ENCODE measurements around the gene ASB6.
A peak's percentile ranks its signal among the peaks of the same experiment; 100 is the strongest.

ASB6 gene, protein sequence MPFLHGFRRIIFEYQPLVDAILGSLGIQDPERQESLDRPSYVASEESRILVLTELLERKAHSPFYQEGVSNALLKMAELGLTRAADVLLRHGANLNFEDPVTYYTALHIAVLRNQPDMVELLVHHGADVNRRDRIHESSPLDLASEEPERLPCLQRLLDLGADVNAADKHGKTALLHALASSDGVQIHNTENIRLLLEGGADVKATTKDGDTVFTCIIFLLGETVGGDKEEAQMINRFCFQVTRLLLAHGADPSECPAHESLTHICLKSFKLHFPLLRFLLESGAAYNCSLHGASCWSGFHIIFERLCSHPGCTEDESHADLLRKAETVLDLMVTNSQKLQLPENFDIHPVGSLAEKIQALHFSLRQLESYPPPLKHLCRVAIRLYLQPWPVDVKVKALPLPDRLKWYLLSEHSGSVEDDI

DNA sequence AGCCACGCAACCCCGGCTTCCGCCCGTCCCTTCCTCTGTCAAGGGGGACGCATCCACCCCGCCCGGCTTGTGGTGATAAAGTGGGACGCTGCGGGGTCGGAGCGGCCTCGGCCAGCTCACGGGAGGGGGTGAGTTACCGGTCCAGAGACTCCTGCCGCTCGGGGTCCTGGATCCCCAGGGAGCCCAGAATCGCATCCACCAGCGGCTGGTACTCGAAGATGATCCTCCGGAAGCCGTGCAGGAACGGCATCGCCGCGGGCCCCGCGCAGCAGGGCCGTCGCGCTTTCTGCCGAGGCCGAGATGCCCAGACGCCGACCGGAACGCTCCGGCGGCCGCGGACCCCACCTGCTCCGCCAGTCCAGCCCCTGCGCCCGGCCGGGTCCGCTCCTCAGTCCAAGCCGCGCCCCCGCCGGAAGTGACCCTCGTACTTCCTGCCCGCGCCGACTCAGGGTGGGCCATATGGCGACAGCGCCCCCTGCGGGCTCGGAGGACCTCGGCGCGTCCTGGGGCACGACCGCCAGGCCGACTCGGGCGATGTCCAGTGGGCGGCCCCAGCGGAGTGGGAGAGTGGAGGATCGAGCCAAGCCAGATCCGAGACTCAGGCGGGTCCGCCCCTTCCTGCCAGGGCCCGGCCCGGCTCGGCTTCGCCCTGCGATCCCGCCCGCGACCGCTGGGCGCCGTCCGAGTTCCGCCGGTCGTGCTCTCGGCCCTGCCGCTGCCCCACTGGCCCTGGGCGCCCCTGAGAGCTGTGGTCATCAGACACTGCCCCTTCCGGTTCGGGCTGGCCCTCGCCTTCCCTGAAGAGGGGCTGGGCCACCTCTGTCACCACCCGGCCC is at the start of gene ASB6:
TSS of gene ASB6 (minus strand) at position 402 of the 836 bp plus-strand sequence. CDS start at position 250, 152 bp downstream.
- peak; percentile 96 for DNase-seq

DNA sequence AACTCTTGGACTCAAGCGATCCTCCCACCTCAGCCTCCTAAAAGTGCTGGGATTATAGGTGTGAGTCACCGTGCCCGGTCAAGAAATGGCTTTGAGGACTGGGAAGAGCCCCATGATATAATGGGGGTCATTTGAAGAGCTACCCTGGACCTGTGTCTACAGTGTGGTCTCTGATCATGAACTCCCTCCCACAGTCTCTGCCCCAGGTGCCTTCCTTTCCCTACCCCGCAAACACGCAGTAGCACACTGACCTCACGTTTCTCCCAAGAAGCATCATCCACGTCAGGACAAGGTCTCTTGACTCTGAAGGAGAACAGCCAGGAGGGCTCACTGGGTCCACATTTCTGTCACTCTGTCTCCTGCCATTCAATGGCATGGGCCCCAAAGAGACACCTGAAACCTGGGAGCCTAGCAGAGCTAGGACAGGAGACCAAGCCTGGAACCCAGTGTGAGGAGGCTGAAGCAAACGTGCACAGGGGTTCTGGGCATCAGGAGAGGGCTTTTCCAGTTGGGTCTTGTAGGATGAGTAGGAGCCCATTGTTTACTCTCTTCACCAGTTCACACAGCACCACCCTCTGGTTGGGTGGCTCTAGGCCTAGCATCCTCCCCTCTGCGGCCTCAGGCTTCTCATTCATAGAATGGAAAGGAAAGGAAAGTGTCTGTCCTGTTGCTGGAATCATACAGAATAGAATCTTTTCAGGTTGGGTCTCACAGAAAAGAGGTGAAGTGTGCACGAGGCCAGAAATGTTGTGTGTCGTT is 46.5 kb upstream of the ASB6 start:
- no peak for DNase-seq

DNA sequence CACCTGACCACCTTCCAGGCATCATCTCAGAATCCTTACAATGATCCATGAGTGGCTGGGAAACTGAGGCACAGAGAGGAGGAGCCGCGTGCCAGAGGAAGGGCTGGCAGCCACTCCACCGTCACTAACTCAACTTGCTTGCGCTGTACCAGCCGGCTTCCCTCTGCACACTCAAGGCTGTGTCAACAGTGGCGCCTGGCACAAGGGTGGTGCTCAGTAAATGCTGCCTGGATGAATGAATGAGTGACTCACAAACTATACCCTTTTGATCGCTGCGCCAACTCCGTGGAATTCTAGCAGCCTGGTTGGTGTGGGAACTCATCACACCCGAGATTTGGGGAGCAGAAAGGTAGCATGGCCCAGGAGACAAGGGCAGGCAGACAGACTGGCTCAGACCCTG is 45.4 kb upstream of the ASB6 start:
- no peak for DNase-seq

DNA sequence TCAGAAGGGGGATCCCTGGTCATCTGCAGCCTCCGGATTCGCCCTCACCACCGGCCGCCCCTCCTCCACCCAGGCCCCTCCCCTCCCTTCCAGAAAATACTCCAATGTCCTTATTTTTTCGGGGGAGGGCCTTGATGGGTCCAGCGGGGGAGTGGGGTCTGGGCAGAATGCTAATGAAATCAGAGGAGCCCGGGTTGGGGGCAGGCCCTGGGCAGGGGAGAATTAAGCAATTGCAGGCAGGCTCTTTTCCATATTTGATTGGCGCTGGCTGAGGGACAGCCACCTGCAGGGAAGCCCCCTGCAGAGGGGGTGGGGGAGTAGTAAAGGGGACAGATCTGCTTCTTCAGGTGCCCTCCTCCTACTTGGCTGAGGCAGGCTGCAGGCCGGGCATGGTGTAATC is 44.8 kb upstream of the ASB6 start:
- no peak for DNase-seq

DNA sequence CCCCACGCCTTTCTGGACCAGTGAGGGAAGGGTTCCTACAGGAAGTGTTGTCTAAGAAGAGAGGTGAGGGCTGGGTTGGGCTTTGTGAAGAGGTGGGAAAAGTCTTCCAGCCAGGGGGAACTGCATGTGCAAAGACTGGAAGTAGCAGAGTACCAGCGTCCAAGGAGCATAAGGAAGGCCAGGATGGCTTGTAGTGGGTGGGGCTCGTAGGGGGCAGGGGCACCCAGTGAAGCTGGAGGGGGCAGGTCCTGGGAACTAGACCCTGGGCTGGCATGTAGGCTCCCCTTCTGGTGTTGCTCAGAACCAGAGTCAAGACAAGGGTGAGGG is 43.9 kb upstream of the ASB6 start:
- DNase-seq: no peak

DNA sequence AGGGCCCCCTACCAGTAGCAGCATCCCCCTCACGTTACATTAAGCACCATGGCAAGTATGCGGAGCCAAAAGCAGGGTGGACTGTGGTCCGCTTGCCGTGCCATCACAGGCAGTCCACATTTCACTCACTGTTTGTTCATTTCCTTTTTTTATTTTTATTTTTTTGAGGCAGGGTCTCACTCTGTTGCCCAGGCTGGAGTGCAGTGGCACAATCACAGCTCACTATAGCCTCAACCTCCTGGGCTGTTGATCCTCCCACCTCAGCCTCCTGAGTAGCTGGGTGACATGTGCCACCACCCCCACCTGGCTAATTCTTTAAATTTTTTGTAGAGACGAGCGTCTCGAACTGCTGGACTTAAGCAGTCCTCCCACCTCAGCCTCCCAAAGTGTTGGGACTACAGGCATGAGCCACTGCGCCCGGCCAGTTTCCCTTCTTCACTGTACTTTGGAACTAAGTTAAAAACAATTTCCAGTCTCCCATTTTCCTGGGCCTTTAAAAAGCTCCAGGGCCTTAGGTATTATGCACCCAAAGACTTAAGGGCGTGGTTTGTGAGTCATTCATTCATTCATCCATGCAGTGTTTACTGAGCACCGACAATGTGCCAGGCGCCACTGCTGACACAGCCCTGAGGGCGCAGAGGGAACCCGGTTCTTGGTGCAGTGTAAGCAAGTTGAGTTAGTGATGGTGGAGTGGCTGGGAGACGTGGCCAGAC is 43.4 kb upstream of the ASB6 start:
- DNase-seq: no peak

DNA sequence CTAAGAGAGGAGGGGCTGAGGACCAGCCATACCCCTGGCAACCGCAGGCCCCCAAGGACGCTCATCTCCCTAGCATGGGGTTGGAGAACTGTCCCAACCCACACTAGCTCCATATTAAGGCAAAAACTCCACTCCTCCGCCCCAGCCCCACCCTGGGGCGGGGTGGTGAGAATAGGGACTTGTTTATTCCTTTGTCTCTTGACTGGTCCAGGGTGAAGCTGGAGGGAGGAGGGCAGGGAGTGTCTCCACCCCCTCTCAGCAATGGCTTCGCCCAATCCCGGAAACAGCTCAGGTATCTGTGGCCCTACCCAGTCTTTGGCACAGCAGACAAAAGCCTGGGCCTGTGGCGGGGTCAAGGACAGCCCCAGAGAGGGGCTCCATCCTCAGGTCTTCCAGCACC is 40.4 kb upstream of the ASB6 start:
- DNase-seq: no peak

DNA sequence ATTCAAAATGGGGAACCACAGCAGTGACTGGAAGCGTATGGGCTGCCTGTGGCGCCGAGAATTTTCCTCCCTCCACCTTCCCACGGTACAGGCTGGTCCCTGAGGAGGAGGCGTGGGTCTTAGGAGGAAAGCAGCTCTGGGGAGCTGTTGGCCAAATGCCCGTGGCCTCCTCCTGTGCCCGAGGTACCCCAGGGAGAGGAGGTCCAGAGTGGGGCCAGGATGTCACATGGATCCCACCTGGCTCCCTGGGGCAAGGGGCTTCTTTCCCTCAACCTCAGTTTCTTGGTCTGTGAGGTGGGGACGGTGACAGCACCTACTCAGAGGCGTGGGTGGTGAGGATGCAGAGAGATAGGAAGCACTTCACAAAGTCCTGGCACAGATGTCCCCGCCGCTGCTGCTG is 40.0 kb upstream of the ASB6 start:
- DNase-seq: no peak

DNA sequence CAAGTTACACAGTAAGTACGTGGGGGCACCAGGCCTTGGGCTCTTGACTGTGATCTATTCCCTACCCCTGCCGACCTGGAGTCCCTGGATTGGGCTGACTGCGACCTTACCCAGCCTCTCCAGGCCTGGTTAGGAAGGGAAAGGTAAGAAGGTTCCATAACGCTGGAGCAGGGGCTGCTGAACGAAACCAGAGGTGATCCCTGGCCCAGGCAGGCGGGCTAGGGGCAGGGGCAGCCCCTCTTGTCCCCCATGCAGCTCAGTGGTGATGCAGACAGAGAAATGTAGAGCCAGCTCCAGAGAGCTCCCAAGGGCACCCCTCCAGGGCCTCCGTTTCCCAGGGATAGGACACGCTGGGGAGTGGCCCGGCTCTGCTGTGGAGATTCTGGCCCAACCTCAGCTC is 37.6 kb upstream of the ASB6 start:
- DNase-seq: no peak

DNA sequence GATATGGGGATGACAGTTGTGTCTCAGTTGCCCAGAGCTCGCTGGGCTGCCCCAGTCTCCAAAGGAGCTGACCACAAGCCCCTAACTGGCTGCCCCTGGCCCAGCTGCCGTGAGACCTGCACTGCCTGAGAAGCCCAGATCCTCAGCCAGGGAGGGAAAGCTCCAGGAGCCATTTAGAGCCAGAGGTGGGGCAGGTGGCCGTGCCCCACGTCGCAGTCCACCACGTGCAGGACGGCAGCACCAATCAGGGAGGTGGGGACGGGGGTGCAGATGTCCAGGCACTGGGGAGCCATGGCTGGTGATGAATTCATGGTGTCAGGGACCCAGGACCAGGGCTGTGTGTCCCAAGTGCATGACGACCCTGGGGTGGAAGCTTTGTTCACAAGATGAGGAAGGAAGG is 36.9 kb upstream of the ASB6 start:
- no peak for DNase-seq

DNA sequence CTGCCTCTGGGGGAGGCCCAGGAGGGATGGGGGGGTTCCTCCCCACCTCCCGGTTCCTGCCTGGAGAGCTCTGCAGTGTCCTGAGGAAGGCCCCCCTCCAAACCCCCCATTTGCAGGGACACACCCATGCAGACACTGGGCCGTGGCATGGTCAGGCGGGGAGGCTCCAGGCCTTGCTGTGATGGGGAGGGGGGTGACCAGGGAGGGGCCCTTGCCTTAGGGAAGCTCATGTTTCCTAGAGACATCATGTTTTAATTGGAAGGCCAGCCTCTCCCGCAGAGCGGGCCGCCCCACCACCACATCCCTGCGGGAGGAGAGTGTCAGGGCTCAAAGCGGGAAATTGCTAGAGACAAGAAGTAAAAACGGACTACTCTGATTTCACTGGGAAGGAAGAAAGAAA is 35.5 kb upstream of the ASB6 start:
- DNase-seq: no peak

DNA sequence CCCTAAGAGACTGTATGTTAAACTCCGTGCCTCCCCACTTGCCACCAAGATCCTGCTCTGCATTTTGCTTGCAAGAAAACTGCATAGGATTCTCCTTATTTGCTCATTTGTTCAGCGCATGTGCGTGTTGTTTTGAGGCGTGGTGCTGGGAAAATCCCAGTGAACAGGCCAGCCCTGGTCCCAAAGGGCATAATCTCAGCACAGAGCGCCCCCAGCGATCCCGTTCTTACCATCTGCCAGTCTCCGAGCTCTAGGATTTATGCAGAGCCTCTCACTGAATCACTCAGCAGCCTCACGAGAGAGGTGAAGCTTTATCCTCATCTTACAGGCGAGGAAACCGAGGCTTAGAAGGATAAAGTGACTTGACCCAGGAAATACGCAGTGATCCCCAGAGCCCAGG is 35.0 kb upstream of the ASB6 start:
- no peak for DNase-seq

DNA sequence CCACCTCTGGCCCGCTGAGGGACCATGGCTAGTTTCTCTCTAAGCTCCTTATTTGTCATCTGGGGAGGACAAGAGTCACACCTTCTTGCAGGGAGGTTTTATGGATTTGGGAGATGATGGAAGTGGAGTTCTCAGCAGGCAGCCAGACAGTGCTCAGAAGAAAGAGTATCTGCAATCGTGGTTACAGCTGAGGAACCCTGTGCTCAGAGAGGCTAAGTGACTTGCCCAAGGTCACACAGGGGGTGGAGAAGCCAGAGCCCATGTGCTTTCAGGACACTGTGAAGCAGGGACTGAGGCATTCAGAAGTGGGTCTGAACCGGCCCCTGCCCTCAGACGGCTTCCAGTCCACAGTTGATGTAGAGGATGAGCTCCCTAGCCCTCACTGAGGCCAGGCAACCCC is 34.3 kb upstream of the ASB6 start:
- DNase-seq: no peak

DNA sequence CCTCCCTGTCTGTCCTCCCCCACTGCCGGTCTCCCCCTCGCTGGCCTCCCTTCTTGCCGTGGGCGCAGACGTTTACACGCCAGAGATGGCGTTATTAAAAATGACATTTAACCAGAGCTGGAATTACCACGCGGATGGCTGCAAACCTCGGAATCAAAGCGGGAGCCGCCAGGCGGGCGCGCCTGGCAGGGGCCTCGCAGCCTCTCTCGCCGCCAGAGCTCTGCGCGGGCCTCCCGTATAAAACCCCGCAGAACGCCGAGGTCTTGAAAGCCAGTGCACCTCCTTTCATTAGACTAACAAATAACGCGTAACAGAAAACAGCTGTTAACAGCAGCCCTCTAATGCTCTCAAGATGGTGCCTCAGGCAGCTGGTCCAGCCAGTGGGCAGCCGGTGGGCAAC is 33.7 kb upstream of the ASB6 start:
- no peak for DNase-seq

DNA sequence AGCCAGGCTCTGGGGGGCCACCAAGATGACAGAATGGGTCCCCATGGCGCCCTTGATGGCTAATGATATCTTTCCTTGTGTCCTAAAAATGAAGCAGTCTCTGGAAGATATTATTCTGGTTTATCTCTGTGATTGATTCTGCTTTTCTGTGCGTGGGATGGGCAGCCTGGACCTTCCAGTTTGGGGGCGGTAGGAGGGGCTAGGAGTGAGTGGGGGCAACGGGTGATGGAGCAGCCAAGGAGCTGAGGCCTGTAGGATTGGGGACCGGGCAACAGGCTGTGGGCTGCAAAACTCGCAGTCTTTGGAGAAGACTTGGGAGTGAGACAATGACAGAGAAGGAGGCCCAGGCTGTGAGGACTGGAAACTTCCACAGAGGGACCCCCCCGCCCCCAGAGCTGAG is 32.3 kb upstream of the ASB6 start:
- no peak for DNase-seq

DNA sequence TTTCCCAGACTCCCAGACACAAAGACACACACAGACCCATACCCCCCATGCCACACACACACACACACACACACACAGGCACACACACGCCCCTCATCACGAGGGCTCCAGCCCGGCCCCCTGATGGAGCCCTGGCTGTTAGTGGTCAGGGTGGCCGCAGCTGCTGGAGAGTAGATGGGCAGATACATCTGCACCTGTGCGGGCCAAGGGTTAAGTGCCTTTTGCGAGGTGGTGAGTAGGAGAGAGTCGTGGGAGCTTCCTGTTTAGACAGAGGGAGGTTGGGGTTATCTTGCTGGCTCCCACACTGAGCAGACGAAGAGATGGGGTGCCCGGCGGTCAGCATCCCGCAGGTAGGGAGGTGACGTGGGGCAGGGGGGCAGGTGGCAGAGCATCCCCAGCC is 31.7 kb upstream of the ASB6 start:
- no peak for DNase-seq

DNA sequence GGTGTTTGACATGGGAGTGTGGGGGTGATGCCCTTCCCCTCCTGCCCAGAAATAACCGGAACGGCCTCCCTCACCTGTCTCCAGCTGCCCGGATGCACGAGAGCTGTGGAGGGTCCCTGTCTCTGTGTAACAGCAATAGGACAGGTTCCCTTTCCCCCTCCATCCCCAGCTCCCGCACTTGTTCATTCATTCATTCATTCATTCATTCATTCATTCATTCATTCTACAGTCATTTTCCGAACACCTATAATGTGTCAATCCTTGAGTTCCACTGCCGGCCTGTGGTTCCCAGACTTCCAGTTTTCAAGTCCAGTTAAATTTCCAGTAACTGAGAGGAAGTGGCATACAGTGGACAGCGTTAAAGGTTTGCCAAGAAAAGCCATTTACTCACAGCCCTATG is 30.8 kb upstream of the ASB6 start:
- DNase-seq: no peak

DNA sequence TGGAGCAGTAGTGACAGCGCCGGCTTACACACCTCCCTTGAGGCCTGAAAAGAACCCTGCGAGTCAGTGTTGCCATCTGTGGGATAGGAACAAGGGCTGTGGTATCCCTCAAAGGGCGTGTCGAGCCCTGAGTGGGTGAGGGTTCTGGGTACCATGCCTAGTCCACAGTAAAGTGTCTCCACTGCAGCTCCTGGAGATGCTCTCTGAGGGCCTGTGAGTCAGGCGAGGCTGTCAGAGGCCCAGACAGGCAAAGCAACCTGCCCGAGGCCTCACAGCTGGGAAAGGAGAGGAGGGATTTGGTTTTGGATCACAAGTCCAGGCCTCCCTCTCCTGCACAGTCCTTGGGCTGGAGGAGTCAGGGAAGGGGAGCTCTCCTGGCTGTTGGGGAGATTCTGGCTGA is 29.6 kb upstream of the ASB6 start:
- no peak for DNase-seq

DNA sequence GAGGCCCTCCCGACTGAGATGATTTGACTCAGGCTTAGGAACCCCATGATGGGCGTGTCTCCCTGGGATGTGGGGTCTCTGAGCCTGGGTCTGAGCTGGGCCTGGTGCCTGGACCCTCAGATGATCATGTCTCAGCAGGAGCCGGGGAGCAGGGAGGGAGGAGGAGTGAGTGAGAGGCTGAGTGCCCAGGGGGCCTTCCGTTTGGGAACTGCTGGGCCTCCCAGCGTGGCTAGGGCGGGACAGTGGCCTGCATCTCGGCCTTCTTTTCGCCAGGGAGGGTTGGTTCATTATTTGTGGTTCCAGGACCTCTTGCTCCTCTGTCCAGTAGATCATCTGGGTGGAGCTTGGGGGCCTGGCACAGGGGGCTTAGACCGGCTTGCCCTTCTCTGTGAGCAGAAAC is 29.1 kb upstream of the ASB6 start:
- DNase-seq: no peak

DNA sequence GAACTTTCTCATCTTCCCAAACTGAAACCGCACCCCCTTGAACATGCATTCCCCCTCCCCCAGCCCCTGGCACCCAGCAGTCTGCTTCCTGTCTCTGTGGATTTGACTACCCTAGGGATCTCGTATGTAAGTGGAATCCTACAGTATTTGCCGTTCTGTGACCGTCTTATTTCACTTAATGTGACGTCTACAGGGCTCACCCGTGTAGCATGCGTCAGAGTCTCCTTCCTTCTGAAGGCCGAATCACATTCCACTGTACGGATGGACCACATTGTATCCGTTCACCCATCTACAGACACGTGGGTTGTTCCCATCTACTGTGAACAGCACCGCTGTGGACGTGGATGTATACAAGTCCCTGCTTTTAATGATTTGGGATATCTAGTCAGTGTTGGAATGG is 28.0 kb upstream of the ASB6 start:
- no peak for DNase-seq

DNA sequence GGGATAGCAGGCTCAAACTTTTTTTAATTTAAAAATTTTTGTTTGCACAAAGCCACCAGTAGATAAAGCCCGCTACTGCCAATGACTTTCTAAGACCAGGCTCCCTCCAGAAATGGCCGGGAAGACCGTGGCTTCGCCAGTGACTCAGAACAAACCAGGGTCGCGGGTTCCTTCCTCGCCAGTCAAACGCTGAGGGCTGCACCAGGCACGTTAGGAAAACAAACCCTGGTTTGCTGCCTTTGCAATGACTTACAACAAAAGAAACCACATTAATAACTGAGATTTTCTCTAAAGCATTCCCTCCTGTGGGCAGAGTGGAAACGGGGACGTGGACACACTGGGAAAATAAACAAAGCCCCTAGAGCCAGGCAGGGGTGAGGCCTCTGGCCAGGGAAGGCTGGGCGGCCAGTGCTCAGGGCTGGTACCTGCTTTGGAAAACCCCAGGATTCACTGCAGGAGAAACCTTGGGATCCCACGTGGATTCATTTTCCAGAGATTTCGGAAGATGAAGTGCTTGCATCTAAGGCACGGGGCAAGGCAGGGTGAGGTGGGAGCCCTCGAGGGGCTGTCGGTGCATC is 27.3 kb upstream of the ASB6 start:
- DNase-seq: no peak

DNA sequence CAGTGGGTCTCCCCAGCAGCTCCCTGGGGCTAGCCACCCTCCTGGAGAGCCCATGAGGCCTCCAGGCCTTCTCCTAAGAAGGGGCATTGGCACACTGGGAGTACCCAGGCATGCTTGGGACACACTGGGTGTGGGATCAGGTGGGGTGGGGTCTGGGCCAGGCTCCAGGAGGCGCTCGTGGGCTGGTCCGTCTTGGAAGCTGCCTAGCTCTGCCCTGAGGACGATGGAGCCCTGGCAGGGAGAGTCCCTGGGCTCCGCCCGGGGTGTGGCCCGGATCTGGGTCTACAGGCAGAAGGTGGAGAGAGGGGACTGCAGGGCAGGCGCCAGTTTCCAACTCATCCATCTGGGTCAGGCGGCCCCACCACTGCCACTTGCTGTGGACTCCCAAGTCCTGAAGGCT is 25.9 kb upstream of the ASB6 start:
- no peak for DNase-seq

DNA sequence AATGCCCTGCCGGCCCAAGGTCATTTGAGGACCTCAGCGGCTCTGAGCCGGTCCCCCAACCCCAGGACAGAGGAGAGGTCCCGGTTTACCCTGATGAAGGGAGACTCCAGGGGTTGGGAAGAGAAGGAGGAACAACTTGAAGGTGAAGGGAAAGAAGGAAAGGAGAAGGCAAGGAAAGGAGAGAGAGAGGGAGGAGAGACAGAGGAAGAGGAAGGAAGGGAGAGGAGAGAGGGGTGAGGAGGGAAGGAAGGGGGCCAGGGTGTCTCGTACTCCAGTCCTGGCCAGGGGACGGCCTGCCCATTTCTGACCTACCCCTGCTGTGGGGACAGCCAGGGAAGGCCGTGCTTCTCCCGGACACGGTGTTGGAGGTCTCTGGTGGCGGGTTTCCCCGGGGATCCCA is 25.4 kb upstream of the ASB6 start:
- no peak for DNase-seq
